Osteocyte (in vitro differentiated cells): ENCODE results near the gene EMC10. TPM values are rescaled to one million over a fixed set of nuclear protein-coding genes. Genes with fewer than 3 reads are reported as not detected.
"Not testable (repeated sequence)": the region's sequence is repeated elsewhere in the genome, so short reads cannot be mapped to it uniquely, and the experiment has no call there.

Experiments
- DNase-seq: peaks from one replicate; pipeline ENCODE4 v3.0.0; 2021; ENCODE audit warnings: mixed read lengths; ENCODE audit not compliant: unreplicated experiment; ENCODE audit errors: extremely low spot score
- H3K27ac Mint-ChIP-seq: one replicate; pipeline ENCODE4 v1.8.0; 2021; ENCODE audit warnings: mild to moderate bottlenecking, mixed read lengths; ENCODE audit not compliant: unreplicated experiment
- H3K27me3 Mint-ChIP-seq: one replicate; pipeline ENCODE4 v1.8.0; 2021; ENCODE audit warnings: mixed read lengths; ENCODE audit not compliant: unreplicated experiment
- H3K36me3 Mint-ChIP-seq: one replicate; pipeline ENCODE4 v1.8.0; 2021; ENCODE audit warnings: mixed read lengths; ENCODE audit not compliant: unreplicated experiment
- H3K4me1 Mint-ChIP-seq: one replicate; pipeline ENCODE4 v1.8.0; 2021; ENCODE audit warnings: mixed read lengths; ENCODE audit not compliant: unreplicated experiment
- H3K4me3 Mint-ChIP-seq: one replicate; pipeline ENCODE4 v1.8.0; 2021; ENCODE audit warnings: mild to moderate bottlenecking, moderate library complexity, mixed read lengths; ENCODE audit not compliant: unreplicated experiment
- H3K9me3 Mint-ChIP-seq: one replicate; pipeline ENCODE4 v1.8.0; 2021; ENCODE audit warnings: mixed read lengths; ENCODE audit not compliant: unreplicated experiment
- CTCF ChIP-seq: fragments of 200-600 bp; sonication (generic); IDR thresholded peaks from 2 replicates; pipeline ENCODE4 v1.5.0; 2021; ENCODE audit warnings: antibody characterized with exemption, mild to moderate bottlenecking, moderate library complexity
- total RNA-seq: library from RNA; stranded (reverse); gene quantifications from 2 replicates; pipeline ENCODE4 v1.2.1, GENCODE V29; 2021

EMC10 gene
- total RNA-seq, 1 donor from 2014 or later = 172 TPM

- TF ChIP-seq CTCF = no peak
- no peaks in the 10 kb centered on the region for H3K9me3 Mint-ChIP-seq
- H3K36me3 Mint-ChIP-seq = no peaks in the 10 kb centered on the region
- H3K27me3 Mint-ChIP-seq = no peaks in the 10 kb centered on the region
- DNase-seq = no peak
- no peak overlapping the region for H3K27ac Mint-ChIP-seq
- H3K4me3 Mint-ChIP-seq = no peak overlapping the region
- no peaks in the 10 kb centered on the region for H3K4me1 Mint-ChIP-seq
Observed at GRCh38 chr19:50519006-50519575, 42.8 kb downstream of the EMC10 start.

DNA sequence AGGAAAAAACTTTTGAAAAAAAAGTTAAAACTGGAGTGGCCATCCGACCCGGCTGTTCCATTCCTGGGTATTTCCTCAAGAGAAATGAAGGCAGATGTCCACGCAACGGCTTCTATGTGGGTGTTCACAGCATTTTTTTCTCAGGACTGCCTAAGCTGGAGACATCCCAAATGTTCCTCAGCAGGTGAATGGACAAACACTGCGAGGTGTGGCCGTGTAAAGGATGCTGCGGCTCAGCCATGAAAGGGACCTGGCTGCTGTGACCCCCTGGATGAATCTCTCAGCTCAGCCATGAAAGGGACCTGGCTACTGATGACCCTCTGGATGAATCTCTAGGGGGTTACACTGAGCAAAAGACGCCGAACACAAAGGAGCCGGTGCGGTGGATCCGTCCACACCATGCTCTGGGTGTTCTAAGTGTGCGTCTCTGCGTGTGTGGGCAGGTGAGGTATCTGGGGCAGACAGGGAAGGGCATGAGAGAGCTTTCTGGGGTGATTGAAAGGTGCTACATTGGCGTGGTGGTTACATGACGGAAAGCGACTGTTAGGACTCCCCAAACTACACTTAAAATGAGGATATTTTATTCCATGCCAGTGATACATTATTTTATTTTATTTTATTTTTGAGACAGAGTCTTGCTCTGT is 44.6 kb downstream of the EMC10 start:
- Mint-ChIP-seq H3K27me3 (no peaks in the 10 kb centered on the region), H3K4me1 (no peaks in the 10 kb centered on the region), H3K4me3 (no peak overlapping the region), H3K27ac (no peak overlapping the region), H3K9me3 (no peaks in the 10 kb centered on the region), H3K36me3 (no peaks in the 10 kb centered on the region)
- TF ChIP-seq CTCF = no peak
- DNase-seq = no peak

DNA sequence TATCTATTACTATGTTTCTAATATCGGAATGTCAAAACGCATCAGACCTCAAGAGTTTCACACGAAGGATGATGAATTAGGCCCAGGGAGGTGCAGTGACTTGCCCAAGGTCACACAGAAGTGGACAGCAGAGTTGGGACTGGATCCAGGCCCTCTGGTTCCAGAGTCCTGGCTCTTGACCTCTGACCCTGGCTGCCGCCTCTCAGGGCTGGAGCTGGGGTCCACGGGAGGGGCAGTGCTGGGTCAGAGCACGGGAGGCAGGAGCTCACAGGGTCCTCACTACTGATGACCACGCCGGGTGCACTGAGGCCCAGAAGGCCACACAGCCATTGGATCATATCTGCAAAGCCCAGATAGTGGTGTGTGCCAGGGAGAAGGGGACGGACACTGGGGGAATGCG is 46.6 kb downstream of the EMC10 start:
- Mint-ChIP-seq H3K4me3 (no peak overlapping the region), H3K27me3 (no peaks in the 10 kb centered on the region), H3K27ac (no peak overlapping the region), H3K9me3 (no peaks in the 10 kb centered on the region), H3K4me1 (no peaks in the 10 kb centered on the region), H3K36me3 (no peaks in the 10 kb centered on the region)
- TF ChIP-seq CTCF = no peak
- DNase-seq = no peak

- H3K36me3 Mint-ChIP-seq, DNase-seq, H3K27me3 Mint-ChIP-seq, H3K4me1 Mint-ChIP-seq, H3K4me3 Mint-ChIP-seq, H3K27ac Mint-ChIP-seq, H3K9me3 Mint-ChIP-seq: not testable (repeated sequence)
Observed at GRCh38 chr19:50528052-50528451, 51.7 kb downstream of the EMC10 start.

DNA sequence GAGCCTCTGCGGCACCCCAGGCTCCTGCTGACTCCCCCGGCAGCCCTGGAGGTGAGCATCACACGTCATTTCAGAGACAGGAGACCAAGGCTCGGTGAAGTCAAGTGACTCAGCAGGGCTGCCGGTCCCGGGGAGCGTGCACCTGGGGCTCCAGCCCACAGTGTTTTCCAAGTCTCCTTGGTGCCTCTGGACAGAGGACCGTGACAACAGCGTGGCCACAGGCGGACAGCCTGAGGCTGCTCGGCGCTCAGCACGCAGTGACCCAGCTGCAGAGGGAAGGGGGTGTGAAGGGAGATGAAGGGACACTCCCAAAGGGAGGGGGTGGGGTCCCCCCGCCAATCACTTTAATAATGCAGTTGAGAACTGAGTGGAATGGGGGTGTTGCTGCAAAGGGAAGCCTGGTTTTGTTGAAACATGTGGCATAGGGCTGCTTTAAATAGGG is 54.9 kb downstream of the EMC10 start:
- H3K4me1 Mint-ChIP-seq = no peaks in the 10 kb centered on the region
- DNase-seq = no peak
- peaks cover 15% of the 10 kb centered on the region for H3K9me3 Mint-ChIP-seq
- no peak overlapping the region for H3K4me3 Mint-ChIP-seq
- no peaks in the 10 kb centered on the region for H3K27me3 Mint-ChIP-seq
- no peak overlapping the region for H3K27ac Mint-ChIP-seq
- no peak for TF ChIP-seq CTCF
- no peaks in the 10 kb centered on the region for H3K36me3 Mint-ChIP-seq
